GM21381 (cell line): ENCODE results near the gene PCDHGA3.
"Not testable (repeated sequence)": the region's sequence is repeated elsewhere in the genome, so short reads cannot be mapped to it uniquely, and the experiment has no call there.

Experiments
- ATAC-seq: cut with Tn5 transposase; IDR thresholded peaks from one replicate; pipeline ENCODE4 v1.9.1; 2021; ENCODE audit warnings: mild to moderate bottlenecking, moderate library complexity; ENCODE audit not compliant: unreplicated experiment

The PCDHGA3 gene

GRCh38 chr5:141343242-141343952 lies at the start of gene PCDHGA3:
TSS of gene PCDHGA3 (plus strand) at chr5:141343829. CDS start at chr5:141344034, 205 bp downstream.
- no peak for ATAC-seq

GRCh38 chr5:141298376-141298775 lies 45.3 kb upstream of the PCDHGA3 start:
- no peak for ATAC-seq

- ATAC-seq: no peak
Measured at GRCh38 chr5:141303756-141304155, 39.9 kb upstream of the PCDHGA3 start, which contains the start of gene SLC25A2. TSS of gene SLC25A2 (minus strand) at chr5:141304049. CDS start at chr5:141303865, 184 bp downstream.

- no peak for ATAC-seq
Measured at GRCh38 chr5:141306630-141307029, 37.0 kb upstream of the PCDHGA3 start.

- ATAC-seq: no peak
Measured at GRCh38 chr5:141313711-141314110, 29.9 kb upstream of the PCDHGA3 start.

- not testable (repeated sequence) for ATAC-seq
Measured at GRCh38 chr5:141316963-141317362, 26.7 kb upstream of the PCDHGA3 start.

- no peak for ATAC-seq
Measured at GRCh38 chr5:141319202-141319601, 24.4 kb upstream of the PCDHGA3 start.

GRCh38 chr5:141319699-141320098 lies 23.9 kb upstream of the PCDHGA3 start:
- ATAC-seq: no peak

GRCh38 chr5:141320225-141321169 lies 23.1 kb upstream of the PCDHGA3 start, which contains the start of gene TAF7:
TSS of gene TAF7 (minus strand) at chr5:141320784. CDS start at chr5:141320044, 740 bp downstream.
- ATAC-seq: peak; percentile 95

GRCh38 chr5:141322261-141322660 lies 21.4 kb upstream of the PCDHGA3 start:
- ATAC-seq: no peak

GRCh38 chr5:141326088-141326854 lies 17.4 kb upstream of the PCDHGA3 start:
- peak; percentile 56 for ATAC-seq

- ATAC-seq: no peak
Measured at GRCh38 chr5:141328231-141328630, 15.4 kb upstream of the PCDHGA3 start.

- ATAC-seq: no peak
Measured at GRCh38 chr5:141330299-141331080, 13.1 kb upstream of the PCDHGA3 start, which contains the start of gene PCDHGA1. TSS of gene PCDHGA1 (plus strand) at chr5:141330514.

- ATAC-seq: not testable (repeated sequence)
Measured at GRCh38 chr5:141332571-141332970, 11.1 kb upstream of the PCDHGA3 start.

GRCh38 chr5:141338538-141339306 lies 4.9 kb upstream of the PCDHGA3 start, which contains the start of gene PCDHGA2:
TSS of gene PCDHGA2 (plus strand) at chr5:141338760.
- no peak for ATAC-seq

- not testable (repeated sequence) for ATAC-seq
Measured at GRCh38 chr5:141340781-141341354, 2.8 kb upstream of the PCDHGA3 start.

- no peak for ATAC-seq
Measured at GRCh38 chr5:141342773-141343172, 856 bp upstream of the PCDHGA3 start.

- ATAC-seq: no peak
Measured at GRCh38 chr5:141343953-141344463, 379 bp downstream of the PCDHGA3 start.
